ENCODE results near the gene LACTB.

DNA sequence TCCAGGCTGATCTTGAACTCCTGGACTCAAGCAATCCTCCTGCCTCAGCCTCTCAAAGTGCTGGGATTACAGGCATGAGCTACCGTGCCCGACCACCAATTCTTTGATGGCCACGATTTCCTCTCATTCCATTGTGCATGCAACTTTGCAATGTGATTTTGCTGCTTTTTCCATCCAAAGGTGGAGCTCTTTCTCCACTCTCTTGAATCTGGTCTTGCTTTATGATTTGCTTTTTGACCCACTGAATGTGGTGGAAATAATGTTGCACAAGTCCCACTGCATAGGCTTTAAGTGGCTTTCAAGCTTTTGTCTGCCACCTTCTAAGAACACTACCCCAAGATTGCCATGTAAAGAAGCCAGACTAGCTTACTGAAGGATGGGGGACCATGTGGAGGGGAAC, 25.0 kb downstream of the LACTB start:
- TF ChIP-seq SMAD1 (IDR thresholded peaks at IDR 0.05; ENCODE audit: low read depth, partially characterized antibody) (no peak), HDAC6 (IDR thresholded peaks at IDR 0.05; ENCODE audit: unreplicated experiment) (no peak), POLR2A (IDR thresholded peaks at IDR 0.05; ENCODE audit: low read depth, low read length) (no peak), FOXK2 (IDR thresholded peaks at IDR 0.05) (no peak), EP300 (IDR thresholded peaks at IDR 0.05; ENCODE audit: borderline replicate concordance in 1 of 2, control insufficient read depth in 1 of 2, low read depth in 2 of 2, low read length in 2 of 2) (no peak)
- TF ChIP-seq, protein P1, sequence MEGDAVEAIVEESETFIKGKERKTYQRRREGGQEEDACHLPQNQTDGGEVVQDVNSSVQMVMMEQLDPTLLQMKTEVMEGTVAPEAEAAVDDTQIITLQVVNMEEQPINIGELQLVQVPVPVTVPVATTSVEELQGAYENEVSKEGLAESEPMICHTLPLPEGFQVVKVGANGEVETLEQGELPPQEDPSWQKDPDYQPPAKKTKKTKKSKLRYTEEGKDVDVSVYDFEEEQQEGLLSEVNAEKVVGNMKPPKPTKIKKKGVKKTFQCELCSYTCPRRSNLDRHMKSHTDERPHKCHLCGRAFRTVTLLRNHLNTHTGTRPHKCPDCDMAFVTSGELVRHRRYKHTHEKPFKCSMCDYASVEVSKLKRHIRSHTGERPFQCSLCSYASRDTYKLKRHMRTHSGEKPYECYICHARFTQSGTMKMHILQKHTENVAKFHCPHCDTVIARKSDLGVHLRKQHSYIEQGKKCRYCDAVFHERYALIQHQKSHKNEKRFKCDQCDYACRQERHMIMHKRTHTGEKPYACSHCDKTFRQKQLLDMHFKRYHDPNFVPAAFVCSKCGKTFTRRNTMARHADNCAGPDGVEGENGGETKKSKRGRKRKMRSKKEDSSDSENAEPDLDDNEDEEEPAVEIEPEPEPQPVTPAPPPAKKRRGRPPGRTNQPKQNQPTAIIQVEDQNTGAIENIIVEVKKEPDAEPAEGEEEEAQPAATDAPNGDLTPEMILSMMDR (IDR thresholded peaks at IDR 0.05 in 2 of 3, conservative IDR thresholded peaks at IDR 0.05 in 1 of 3; ENCODE audit: control insufficient read depth in 2 of 3, extremely low read depth in 1 of 3, insufficient read depth in 1 of 3, low read depth in 3 of 3, low read length in 3 of 3), result peak in 2 of 3 experiments; percentile 8 to 28; a peak in 2 of 6 replicates
- TF ChIP-seq, protein P2, sequence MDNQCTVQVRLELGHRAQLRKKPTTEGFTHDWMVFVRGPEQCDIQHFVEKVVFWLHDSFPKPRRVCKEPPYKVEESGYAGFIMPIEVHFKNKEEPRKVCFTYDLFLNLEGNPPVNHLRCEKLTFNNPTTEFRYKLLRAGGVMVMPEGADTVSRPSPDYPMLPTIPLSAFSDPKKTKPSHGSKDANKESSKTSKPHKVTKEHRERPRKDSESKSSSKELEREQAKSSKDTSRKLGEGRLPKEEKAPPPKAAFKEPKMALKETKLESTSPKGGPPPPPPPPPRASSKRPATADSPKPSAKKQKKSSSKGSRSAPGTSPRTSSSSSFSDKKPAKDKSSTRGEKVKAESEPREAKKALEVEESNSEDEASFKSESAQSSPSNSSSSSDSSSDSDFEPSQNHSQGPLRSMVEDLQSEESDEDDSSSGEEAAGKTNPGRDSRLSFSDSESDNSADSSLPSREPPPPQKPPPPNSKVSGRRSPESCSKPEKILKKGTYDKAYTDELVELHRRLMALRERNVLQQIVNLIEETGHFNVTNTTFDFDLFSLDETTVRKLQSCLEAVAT (IDR thresholded peaks at IDR 0.05), result no peak
